ENCODE data around the gene ASTN2. TPM values are rescaled to one million over a fixed set of nuclear protein-coding genes. Genes with fewer than 3 reads are reported as not detected.

Gene ASTN2
- total RNA-seq, 1 donor from 2014 or later = 12.2 TPM

DNA sequence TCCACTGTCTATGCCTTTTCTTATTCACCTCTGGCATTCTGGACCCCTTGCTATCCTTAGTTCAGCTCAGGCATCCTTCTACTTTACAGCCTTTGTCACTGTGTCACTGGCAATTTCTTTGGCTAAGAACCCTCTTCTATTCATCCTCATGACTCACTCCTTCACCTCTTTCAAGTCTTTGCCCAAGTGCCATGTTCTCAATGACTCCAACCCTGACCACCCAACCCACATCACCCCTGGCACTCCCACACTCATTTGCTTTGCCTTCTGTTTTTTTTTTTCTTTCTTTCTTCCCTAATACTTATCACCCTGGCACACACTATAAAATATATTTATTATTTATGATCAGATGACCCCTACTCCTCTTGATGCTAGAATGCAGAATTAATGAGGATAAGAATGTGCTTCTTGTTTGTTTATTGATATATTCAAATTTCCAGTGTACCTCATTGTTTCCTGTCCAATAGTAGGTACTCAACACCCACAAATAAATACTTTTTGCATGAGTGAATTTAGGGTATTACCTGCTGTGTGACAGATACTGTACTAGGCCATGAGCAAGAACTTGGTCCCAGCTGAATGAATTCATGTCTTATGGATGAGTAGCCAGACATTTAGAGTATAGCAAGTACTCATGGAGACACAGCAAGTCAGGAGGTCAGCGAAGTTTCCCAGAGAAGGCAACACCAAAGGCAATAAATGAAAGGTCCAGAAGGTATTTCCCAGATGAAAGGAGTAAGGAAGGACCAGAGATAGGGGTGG is 1025.1 kb downstream of the ASTN2 start:
- H3K36me3 ChIP-seq (ENCODE audit: control insufficient read depth, insufficient read depth, low read length) = no peaks in the 10 kb centered on the region
- no peaks in the 10 kb centered on the region for H3K27me3 ChIP-seq (ENCODE audit: control insufficient read depth, insufficient read depth, low read length)
- H3K4me3 ChIP-seq (ENCODE audit: low read depth, low read length) = no peak overlapping the region
- TF ChIP-seq, protein P1, sequence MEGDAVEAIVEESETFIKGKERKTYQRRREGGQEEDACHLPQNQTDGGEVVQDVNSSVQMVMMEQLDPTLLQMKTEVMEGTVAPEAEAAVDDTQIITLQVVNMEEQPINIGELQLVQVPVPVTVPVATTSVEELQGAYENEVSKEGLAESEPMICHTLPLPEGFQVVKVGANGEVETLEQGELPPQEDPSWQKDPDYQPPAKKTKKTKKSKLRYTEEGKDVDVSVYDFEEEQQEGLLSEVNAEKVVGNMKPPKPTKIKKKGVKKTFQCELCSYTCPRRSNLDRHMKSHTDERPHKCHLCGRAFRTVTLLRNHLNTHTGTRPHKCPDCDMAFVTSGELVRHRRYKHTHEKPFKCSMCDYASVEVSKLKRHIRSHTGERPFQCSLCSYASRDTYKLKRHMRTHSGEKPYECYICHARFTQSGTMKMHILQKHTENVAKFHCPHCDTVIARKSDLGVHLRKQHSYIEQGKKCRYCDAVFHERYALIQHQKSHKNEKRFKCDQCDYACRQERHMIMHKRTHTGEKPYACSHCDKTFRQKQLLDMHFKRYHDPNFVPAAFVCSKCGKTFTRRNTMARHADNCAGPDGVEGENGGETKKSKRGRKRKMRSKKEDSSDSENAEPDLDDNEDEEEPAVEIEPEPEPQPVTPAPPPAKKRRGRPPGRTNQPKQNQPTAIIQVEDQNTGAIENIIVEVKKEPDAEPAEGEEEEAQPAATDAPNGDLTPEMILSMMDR (IDR thresholded peaks at IDR 0.05; ENCODE audit: insufficient read depth, low read length, poor library complexity, severe bottlenecking) = no peak
- no peak for DNase-seq (ENCODE audit: low read depth)

DNA sequence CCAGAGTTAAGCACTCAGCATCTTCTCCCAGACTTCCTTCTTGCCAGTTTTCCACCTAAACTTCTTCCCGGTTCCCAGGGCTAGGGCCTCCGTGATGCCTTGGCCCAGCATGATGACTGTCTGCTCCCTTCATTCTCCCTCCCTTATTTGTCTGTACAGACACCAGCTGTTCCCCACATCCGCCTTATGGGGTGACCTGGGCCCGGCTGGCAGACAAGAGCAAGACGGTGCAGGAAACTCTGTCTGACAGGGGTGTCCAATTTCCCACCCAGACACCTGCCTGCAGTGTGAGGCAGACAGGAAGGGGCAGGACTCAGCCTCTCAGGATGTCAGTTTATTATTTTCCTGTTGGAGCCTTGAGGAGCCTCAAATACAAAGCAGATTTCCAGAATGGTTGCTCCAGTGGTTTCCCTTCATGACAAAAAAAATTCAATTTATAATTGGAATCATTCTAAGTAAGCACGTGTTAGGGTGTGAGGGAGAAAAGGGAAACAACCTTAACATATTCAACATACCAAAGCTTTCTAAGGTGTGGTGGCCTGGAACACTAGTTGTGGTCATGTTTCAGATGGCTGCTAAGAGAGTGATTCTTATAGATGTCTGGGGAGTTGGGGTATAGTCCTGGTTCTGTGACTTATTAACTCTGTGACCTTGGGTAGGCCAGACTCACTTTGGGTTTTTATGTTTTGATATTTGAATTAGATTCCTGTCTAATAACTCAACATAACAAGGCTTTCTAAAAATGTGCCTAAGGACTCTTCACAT is 1026.7 kb downstream of the ASTN2 start:
- TF ChIP-seq, protein P1 (IDR thresholded peaks at IDR 0.05; ENCODE audit: insufficient read depth, low read length, poor library complexity, severe bottlenecking) = no peak
- no peaks in the 10 kb centered on the region for H3K36me3 ChIP-seq (ENCODE audit: control insufficient read depth, insufficient read depth, low read length)
- no peaks in the 10 kb centered on the region for H3K27me3 ChIP-seq (ENCODE audit: control insufficient read depth, insufficient read depth, low read length)
- no peak overlapping the region for H3K4me3 ChIP-seq (ENCODE audit: low read depth, low read length)
- DNase-seq (ENCODE audit: low read depth) = peak; percentile 75

DNA sequence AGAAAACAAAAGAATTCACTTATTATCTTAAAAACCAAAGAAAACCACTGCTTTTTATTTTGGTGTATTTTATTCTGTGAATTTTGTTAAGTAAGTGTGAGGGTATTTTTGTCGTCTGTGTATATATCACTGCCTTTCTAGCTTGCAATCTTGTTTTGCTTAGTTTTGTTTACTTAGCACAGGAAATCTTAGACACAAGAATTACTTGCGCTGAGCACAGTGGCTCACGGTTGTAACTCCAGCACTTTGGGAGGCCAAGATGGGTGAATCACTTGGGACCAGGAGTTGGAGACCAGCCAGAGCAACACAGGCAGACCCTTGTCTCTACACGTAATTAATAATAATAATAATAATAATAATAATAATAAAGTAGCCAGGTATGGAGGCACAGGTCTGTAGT is 1030.9 kb downstream of the ASTN2 start:
- TF ChIP-seq, protein P1 (IDR thresholded peaks at IDR 0.05; ENCODE audit: insufficient read depth, low read length, poor library complexity, severe bottlenecking) = no peak
- no peak for DNase-seq (ENCODE audit: low read depth)
- Histone ChIP-seq H3K27me3 (ENCODE audit: control insufficient read depth, insufficient read depth, low read length) (no peaks in the 10 kb centered on the region), H3K36me3 (ENCODE audit: control insufficient read depth, insufficient read depth, low read length) (no peaks in the 10 kb centered on the region), H3K4me3 (ENCODE audit: low read depth, low read length) (no peak overlapping the region)

DNA sequence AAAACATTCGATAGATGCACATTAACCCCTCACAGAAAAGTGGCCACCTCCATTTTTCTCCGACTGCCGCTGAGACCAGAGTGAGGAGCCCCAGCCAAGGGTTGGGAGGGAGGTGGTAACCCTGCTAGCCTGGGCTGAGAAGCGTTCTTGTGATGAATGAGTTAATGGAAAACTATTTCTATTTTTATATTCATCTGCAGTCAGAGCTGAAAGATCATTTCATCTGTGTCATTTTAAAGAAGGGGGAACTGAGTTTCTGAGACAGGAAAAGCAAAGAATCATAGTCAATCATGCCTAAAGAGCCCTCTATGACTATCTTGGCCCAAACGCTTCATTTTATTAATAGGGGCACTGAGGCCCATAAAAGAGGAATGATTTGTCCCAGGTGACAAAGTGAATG is 1031.7 kb downstream of the ASTN2 start:
- TF ChIP-seq, protein P1 (IDR thresholded peaks at IDR 0.05; ENCODE audit: insufficient read depth, low read length, poor library complexity, severe bottlenecking) = no peak
- Histone ChIP-seq H3K27me3 (ENCODE audit: control insufficient read depth, insufficient read depth, low read length) (no peaks in the 10 kb centered on the region), H3K36me3 (ENCODE audit: control insufficient read depth, insufficient read depth, low read length) (no peaks in the 10 kb centered on the region), H3K4me3 (ENCODE audit: low read depth, low read length) (no peak overlapping the region)
- no peak for DNase-seq (ENCODE audit: low read depth)

DNA sequence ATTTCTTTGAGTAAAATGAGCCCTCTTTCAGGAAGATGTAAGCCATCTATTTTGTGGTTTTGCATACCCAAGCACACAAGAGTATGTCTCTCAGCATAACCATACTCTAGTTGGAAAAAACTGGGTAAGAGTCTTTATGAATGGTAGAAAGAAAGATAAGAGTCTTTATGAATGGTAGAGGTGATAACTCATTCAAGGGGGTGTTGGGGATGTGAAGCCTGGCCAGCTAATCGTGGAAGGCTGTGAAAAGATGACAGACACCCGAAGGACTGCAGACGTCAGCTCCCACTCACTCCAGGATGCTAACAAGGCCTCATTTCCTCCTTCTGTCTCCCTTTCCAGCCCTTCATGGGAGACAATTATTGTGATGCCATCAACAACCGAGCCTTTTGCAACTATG is 1032.8 kb downstream of the ASTN2 start:
- Histone ChIP-seq H3K36me3 (ENCODE audit: control insufficient read depth, insufficient read depth, low read length) (no peaks in the 10 kb centered on the region), H3K4me3 (ENCODE audit: low read depth, low read length) (no peak overlapping the region), H3K27me3 (ENCODE audit: control insufficient read depth, insufficient read depth, low read length) (no peaks in the 10 kb centered on the region)
- DNase-seq (ENCODE audit: low read depth) = no peak
- TF ChIP-seq, protein P1 (IDR thresholded peaks at IDR 0.05; ENCODE audit: insufficient read depth, low read length, poor library complexity, severe bottlenecking) = no peak
